IMR-90 (cell line): ENCODE measurements around the gene ASXL2.

ENCODE experiments used
- CTCF ChIP-seq: conservative IDR thresholded peaks from 2 replicates; pipeline ENCODE4 v1.5.1; 2012; ENCODE audit warnings: mild to moderate bottlenecking, low read depth, low read length, improper control_type of control experiment
- NFE2L2 ChIP-seq: fragments of 150-350 bp; IDR thresholded peaks from 2 replicates; pipeline ENCODE4 v1.6.1; 2016; ENCODE audit warnings: low read depth, mild to moderate bottlenecking, low read length

GRCh38 chr2:25922501-25922900 lies 44.2 kb upstream of the ASXL2 start:
- TF ChIP-seq CTCF (no peak), NFE2L2 (no peak)
